SIG-M5 treated with dmso at 0.1 percent for 504 hours (cell line): ENCODE measurements around the gene WASF3.

Experiments used
- DNase-seq: peaks from one replicate; lab custom pipeline; 2025; ENCODE audit not compliant: unreplicated experiment; lab: John Stamatoyannopoulos, UW

Gene WASF3

GRCh38 chr13:26557393-26558073, at the start of gene WASF3:
WASF3 (plus strand) TSS chr13:26557683; CDS start chr13:26642271, 84,588 bp downstream.
- DNase-seq = peak; percentile 89

GRCh38 chr13:26508885-26509284, 48.6 kb upstream of the WASF3 start:
- no peak for DNase-seq

GRCh38 chr13:26509491-26509890, 48.0 kb upstream of the WASF3 start:
- DNase-seq = no peak

GRCh38 chr13:26513931-26514330, 43.6 kb upstream of the WASF3 start:
- DNase-seq = no peak

- no peak for DNase-seq
Observed at GRCh38 chr13:26515721-26516120, 41.8 kb upstream of the WASF3 start.

- DNase-seq = no peak
Observed at GRCh38 chr13:26517936-26518335, 39.5 kb upstream of the WASF3 start.

GRCh38 chr13:26518451-26518959, 39.0 kb upstream of the WASF3 start:
- DNase-seq = no peak

- no peak for DNase-seq
Observed at GRCh38 chr13:26522571-26522970, 34.9 kb upstream of the WASF3 start.

GRCh38 chr13:26523007-26523406, 34.5 kb upstream of the WASF3 start:
- DNase-seq = no peak

GRCh38 chr13:26525528-26525927, 32.0 kb upstream of the WASF3 start:
- DNase-seq = no peak

- no peak for DNase-seq
Observed at GRCh38 chr13:26526702-26527216, 30.7 kb upstream of the WASF3 start.

GRCh38 chr13:26528527-26528926, 29.0 kb upstream of the WASF3 start:
- DNase-seq = no peak

GRCh38 chr13:26529441-26529840, 28.0 kb upstream of the WASF3 start:
- peak; percentile 27 for DNase-seq

- DNase-seq = no peak
Observed at GRCh38 chr13:26531742-26532141, 25.7 kb upstream of the WASF3 start.

- no peak for DNase-seq
Observed at GRCh38 chr13:26534036-26534726, 23.3 kb upstream of the WASF3 start.

- DNase-seq = no peak
Observed at GRCh38 chr13:26538363-26539317, 18.8 kb upstream of the WASF3 start.

GRCh38 chr13:26539738-26540292, 17.7 kb upstream of the WASF3 start:
- DNase-seq = no peak

GRCh38 chr13:26540334-26540733, 17.1 kb upstream of the WASF3 start:
- DNase-seq = no peak

- DNase-seq = no peak
Observed at GRCh38 chr13:26541041-26541440, 16.4 kb upstream of the WASF3 start.

- DNase-seq = no peak
Observed at GRCh38 chr13:26541678-26542568, 15.6 kb upstream of the WASF3 start.
